PFSK-1 (cell line): ENCODE measurements around the gene BATF3.

Experiments
- FOXP2 ChIP-seq: optimal IDR thresholded peaks from 2 replicates; pipeline ENCODE3; 2011; ENCODE audit warnings: borderline replicate concordance, control low read depth, inconsistent platforms; ENCODE audit not compliant: insufficient read depth; ENCODE audit errors: extremely low read length, extremely low read depth
- POLR2AphosphoS5 ChIP-seq: IDR thresholded peaks from 2 replicates; pipeline ENCODE4 v1.6.1; 2012; ENCODE audit warnings: low read depth, mild to moderate bottlenecking, control low read depth, low read length, moderate library complexity
- SIN3A ChIP-seq: IDR thresholded peaks from 2 replicates; pipeline ENCODE4 v1.6.1; 2012; ENCODE audit warnings: mild to moderate bottlenecking, low read length, moderate library complexity, borderline replicate concordance; ENCODE audit not compliant: insufficient read depth
- TAF1 ChIP-seq: IDR thresholded peaks from 2 replicates; pipeline ENCODE4 v1.6.1; 2012; ENCODE audit warnings: low read length, control low read depth, borderline replicate concordance; ENCODE audit not compliant: insufficient read depth
- TF ChIP-seq, protein P1 (sequence below), 2 experiments: IDR thresholded peaks; 2 replicates each; pipeline versions ENCODE4 v1.6.1 to v1.8.0; 2011 to 2012; ENCODE audit warnings: low read depth in 2 of 2, low read length in 2 of 2, control low read depth in 1 of 2, inconsistent platforms in 1 of 2, mild to moderate bottlenecking in 1 of 2, moderate library complexity in 1 of 2; ENCODE audit not compliant: insufficient read depth in 1 of 2

Gene BATF3

DNA sequence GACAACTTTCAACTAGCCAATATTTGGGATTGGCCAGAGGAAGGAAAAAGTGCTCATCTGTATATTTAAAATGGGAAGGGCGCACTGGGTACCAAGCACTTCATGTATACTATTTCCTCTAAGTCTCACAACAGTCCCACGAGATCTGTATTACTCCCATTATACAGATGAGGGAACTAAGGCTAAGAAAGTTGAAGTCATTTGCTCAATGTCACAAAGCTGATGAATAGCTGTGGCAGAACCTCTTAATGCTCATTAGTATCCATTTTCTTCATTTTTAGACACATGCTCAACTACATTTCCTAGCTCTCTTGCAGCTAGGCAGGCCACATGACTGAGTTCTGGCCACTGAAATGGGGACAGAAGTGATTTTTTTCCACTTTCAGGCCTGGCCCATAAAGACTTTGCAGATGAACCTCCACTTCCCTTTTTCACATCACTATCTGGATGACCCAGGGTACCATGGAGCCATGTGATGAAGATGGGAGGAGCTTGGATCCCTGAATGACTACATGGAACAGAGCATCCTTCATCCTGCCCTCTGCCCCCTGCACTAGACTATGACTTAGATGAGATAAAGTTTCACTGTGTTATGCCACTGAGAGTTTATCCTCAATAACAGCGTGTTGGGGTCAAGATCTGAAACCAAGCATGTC lies 59.3 kb downstream of the BATF3 start:
- TF ChIP-seq SIN3A (no peak), POLR2AphosphoS5 (no peak), FOXP2 (no peak)
- TF ChIP-seq, protein P1, sequence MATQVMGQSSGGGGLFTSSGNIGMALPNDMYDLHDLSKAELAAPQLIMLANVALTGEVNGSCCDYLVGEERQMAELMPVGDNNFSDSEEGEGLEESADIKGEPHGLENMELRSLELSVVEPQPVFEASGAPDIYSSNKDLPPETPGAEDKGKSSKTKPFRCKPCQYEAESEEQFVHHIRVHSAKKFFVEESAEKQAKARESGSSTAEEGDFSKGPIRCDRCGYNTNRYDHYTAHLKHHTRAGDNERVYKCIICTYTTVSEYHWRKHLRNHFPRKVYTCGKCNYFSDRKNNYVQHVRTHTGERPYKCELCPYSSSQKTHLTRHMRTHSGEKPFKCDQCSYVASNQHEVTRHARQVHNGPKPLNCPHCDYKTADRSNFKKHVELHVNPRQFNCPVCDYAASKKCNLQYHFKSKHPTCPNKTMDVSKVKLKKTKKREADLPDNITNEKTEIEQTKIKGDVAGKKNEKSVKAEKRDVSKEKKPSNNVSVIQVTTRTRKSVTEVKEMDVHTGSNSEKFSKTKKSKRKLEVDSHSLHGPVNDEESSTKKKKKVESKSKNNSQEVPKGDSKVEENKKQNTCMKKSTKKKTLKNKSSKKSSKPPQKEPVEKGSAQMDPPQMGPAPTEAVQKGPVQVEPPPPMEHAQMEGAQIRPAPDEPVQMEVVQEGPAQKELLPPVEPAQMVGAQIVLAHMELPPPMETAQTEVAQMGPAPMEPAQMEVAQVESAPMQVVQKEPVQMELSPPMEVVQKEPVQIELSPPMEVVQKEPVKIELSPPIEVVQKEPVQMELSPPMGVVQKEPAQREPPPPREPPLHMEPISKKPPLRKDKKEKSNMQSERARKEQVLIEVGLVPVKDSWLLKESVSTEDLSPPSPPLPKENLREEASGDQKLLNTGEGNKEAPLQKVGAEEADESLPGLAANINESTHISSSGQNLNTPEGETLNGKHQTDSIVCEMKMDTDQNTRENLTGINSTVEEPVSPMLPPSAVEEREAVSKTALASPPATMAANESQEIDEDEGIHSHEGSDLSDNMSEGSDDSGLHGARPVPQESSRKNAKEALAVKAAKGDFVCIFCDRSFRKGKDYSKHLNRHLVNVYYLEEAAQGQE (IDR thresholded peaks at IDR 0.05; ENCODE audit: insufficient read depth in 1 of 2, low read depth in 2 of 2, low read length in 2 of 2) = no peak

DNA sequence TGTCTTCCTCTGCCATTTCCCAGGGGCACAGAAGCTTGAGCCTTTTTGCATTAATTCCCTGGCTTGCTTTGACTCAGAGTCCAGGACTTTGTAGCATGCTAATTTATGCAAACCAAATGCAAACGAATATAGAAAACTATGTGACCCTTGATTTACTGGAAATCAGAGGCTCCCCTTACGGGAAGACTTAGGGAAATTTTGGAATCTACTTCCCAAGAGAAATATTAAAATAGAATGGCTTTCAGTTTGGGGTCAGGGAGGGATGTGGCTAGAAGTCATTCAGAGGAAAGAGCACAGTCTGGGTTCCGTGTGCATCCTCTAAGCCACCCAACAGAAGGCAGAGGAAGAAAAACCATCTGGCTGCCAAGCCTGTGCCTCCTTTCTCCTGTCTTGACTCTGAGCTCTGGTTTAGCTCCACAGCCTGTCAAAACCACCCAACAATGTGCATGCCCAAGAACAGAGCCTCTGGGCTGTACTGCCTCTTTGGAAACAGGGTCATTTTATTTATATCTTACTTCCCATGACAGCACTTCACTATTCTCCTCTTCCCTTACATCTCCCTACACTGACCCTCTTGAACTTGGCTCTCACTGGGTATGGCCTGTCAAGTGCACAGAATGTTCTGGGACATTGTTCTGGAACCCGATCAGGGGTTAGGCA lies 61.0 kb downstream of the BATF3 start:
- TF ChIP-seq SIN3A (no peak), POLR2AphosphoS5 (no peak), FOXP2 (no peak), TAF1 (no peak)
- TF ChIP-seq, protein P1 (IDR thresholded peaks at IDR 0.05; ENCODE audit: insufficient read depth in 1 of 2, low read depth in 2 of 2, low read length in 2 of 2) = no peak

DNA sequence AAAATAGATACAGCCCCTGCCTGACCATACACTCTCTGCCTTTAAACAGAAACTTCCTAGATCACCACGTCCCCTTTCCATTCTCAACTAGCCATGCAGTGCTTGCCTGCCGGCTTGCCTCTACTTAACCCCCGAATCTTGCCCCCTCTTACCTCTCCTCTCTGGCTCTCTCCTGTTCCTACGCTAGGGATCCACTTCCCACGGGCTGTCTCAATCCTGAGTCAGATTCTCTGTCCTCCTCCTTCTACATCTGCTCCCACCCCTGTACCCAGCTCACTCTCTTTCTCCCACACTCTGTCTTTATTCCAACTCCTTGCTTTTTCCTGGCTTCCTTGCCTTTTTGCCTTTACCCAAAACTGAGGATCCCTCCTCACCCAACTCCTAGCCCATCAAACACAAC lies 61.7 kb downstream of the BATF3 start:
- no peak for TF ChIP-seq FOXP2
- TF ChIP-seq SIN3A = no peak
